Naive thymus-derived CD4-positive, alpha-beta T cell (primary cell): ENCODE results near the gene TNFRSF6B. TPM values are rescaled to one million over a fixed set of nuclear protein-coding genes. Genes with fewer than 3 reads are reported as not detected.
A peak's percentile ranks its signal among the peaks of the same experiment; 100 is the strongest.

ENCODE experiments used
- ATAC-seq: fragments of 150-1000 bp; cut with Tn5 transposase; 2 replicates; pipeline ENCODE4 v1.10.0; 2021; ENCODE audit warnings: mild to moderate bottlenecking, moderate library complexity
- CTCF ChIA-PET: fragments of 350-600 bp; sonication (Branson Sonifier 250); formaldehyde crosslinking; loops from one replicate; lab custom pipeline; 2021; ENCODE audit warnings: antibody characterized with exemption; lab: Charles Lee
- POLR2A ChIA-PET: fragments of 350-600 bp; sonication (Branson Sonifier 250); formaldehyde crosslinking; loops from one replicate; lab custom pipeline; 2021; ENCODE audit warnings: antibody characterized with exemption, inconsistent platforms; lab: Charles Lee
- DNase-seq, 9 donors: peaks; one replicate each; pipeline versions ENCODE4 v3.0.0 to v3.0.0-alpha.2; 2020 to 2022; ENCODE audit warnings: mixed read lengths in 1 of 9
- H3K27ac ChIP-seq: one replicate; pipeline ENCODE4 v1.7.0; 2013; ENCODE audit warnings: mild to moderate bottlenecking, low read depth, low read length, moderate library complexity
- H3K27me3 ChIP-seq, 2 donors: one replicate each; pipeline ENCODE4 v1.7.0; 2013; ENCODE audit warnings: low read length in 2 of 2, mild to moderate bottlenecking in 2 of 2, moderate library complexity in 2 of 2; ENCODE audit not compliant: control insufficient read depth in 2 of 2, insufficient read depth in 2 of 2
- H3K36me3 ChIP-seq, 3 experiments: 1 replicate in 2 of 3; 2 replicates in 1 of 3; pipeline ENCODE4 v1.7.0; 2013; ENCODE audit warnings: low read length in 3 of 3, mild to moderate bottlenecking in 3 of 3, moderate library complexity in 1 of 3; ENCODE audit not compliant: insufficient read depth in 3 of 3, control insufficient read depth in 2 of 3
- H3K4me1 ChIP-seq, 2 donors: one replicate each; pipeline ENCODE4 v1.7.0; 2013; ENCODE audit warnings: low read length in 2 of 2, mild to moderate bottlenecking in 2 of 2, moderate library complexity in 1 of 2; ENCODE audit not compliant: control insufficient read depth in 2 of 2, insufficient read depth in 2 of 2
- H3K4me3 ChIP-seq: 2 replicates; pipeline ENCODE4 v1.7.0; 2013; ENCODE audit warnings: mild to moderate bottlenecking, low read length
- H3K9me3 ChIP-seq, 3 experiments: 1 replicate in 2 of 3; 2 replicates in 1 of 3; pipeline ENCODE4 v1.7.0; 2013; ENCODE audit warnings: low read length in 3 of 3; ENCODE audit not compliant: control insufficient read depth in 2 of 3
- H3K27ac Mint-ChIP-seq, 9 donors: one replicate each; pipeline ENCODE4 v1.8.0; 2020 to 2022; ENCODE audit warnings: mixed read lengths in 9 of 9, mild to moderate bottlenecking in 8 of 9, moderate library complexity in 5 of 9, inconsistent platforms in 2 of 9
- H3K27me3 Mint-ChIP-seq, 5 donors: one replicate each; pipeline ENCODE4 v1.8.0; 2021 to 2022; ENCODE audit warnings: mixed read lengths in 5 of 5, mild to moderate bottlenecking in 1 of 5
- H3K36me3 Mint-ChIP-seq, 5 donors: one replicate each; pipeline ENCODE4 v1.8.0; 2020 to 2022; ENCODE audit warnings: mixed read lengths in 5 of 5, mild to moderate bottlenecking in 3 of 5, inconsistent platforms in 1 of 5
- H3K4me1 Mint-ChIP-seq, 7 donors: one replicate each; pipeline ENCODE4 v1.8.0; 2020 to 2022; ENCODE audit warnings: mixed read lengths in 7 of 7, mild to moderate bottlenecking in 3 of 7, inconsistent platforms in 1 of 7
- H3K4me3 Mint-ChIP-seq, 10 donors: one replicate each; pipeline ENCODE4 v1.8.0; 2020 to 2022; ENCODE audit warnings: mild to moderate bottlenecking in 10 of 10, mixed read lengths in 10 of 10, moderate library complexity in 6 of 10, inconsistent platforms in 2 of 10
- H3K9me3 Mint-ChIP-seq, 11 donors: one replicate each; pipeline ENCODE4 v1.8.0; 2020 to 2022; ENCODE audit warnings: mixed read lengths in 11 of 11, mild to moderate bottlenecking in 4 of 11, inconsistent platforms in 1 of 11, moderate library complexity in 1 of 11
- intact Hi-C, 2 donors: fragments of 100-400 bp; cut with micrococcal nuclease; formaldehyde crosslinking; loops; one replicate each; pipeline ENCODE4 v1.15.1; 2023
- polyA plus RNA-seq, 2 donors: library from polyadenylated mRNA; unstranded; fragments of 300-500 nt; fragmentation: Illumina TruSeq; gene quantifications; one replicate each; pipeline ENCODE4 v1.2.3, GENCODE V29; 2021
- total RNA-seq, 6 experiments: library from RNA in 5 of 6; stranded (reverse) in 5 of 6; gene quantifications; 1 replicate in 5 of 6; 2 replicates in 1 of 6; pipeline ENCODE4 v1.2.3 and lab custom pipeline; 2021 to 2026

Gene TNFRSF6B
- total and polyA plus RNA-seq, 7 experiments from 2014 or later: 0.22 to 0.74 TPM; not detected in 5

DNA sequence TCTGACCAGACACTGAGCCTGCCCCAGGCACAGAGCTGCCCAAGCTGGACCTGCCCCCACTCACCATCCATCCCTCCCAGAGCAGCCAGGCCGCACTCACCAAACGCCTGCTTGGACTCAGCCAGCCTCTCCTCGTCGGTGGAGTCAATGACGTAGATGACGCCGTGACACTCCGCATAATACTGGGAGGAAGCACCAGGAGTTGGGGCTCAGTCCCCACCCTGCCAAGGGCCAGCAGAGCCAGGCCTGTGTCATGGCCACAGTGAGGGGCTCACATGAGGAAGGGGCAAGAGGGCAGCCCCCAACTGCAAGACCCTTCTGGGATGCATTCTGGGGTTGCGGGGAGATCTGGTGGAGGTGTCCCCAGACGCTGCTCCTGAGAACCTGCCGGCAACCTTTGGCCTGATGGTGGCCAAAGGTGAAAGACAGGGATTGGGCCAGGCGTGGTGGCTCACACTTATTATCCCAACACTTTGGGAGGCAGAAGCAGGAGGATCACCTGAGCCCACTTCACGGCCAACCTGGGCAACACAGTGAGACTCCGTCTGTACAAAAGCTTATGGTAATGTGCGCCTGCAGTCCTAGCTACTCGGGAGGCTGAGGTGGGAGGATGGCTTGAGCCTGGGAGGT, 5.7 kb downstream of the TNFRSF6B start:
- H3K27me3 ChIP-seq: no peaks in the 10 kb centered on the region
- H3K36me3 Mint-ChIP-seq: peaks cover 0 to 11% (median 4%) of the 10 kb centered on the region in 5 donors
- H3K4me1 Mint-ChIP-seq: peaks cover 4 to 25% (median 15%) of the 10 kb centered on the region in 7 donors
- intact Hi-C loops: no loop called here
- H3K36me3 ChIP-seq: peaks cover 0 to 55% (median 22%) of the 10 kb centered on the region in 3 experiments
- DNase-seq (no peak), ATAC-seq (no peak)
- H3K4me1 ChIP-seq: peaks cover 8 to 15% of the 10 kb centered on the region in 2 donors
- no peaks in the 10 kb centered on the region for H3K27me3 Mint-ChIP-seq
- CTCF ChIA-PET: interaction anchor here (0.6 kb wide), 1 partner anchor 276 kb away, joined by 3 read pairs; no protein-coding TSS in a partner anchor
- peak overlapping the region in 2 of 9 donors; percentile 21 to 72 for H3K27ac Mint-ChIP-seq
- POLR2A ChIA-PET: interaction anchor here (0.6 to 0.7 kb wide), 2 partner anchors 13 to 268 kb away, joined by 3 to 4 read pairs; no protein-coding TSS in a partner anchor
- no peak overlapping the region for H3K27ac ChIP-seq
- H3K9me3 Mint-ChIP-seq: no peaks in the 10 kb centered on the region
- no peaks in the 10 kb centered on the region for H3K9me3 ChIP-seq
- H3K4me3 ChIP-seq: no peak overlapping the region
- peak overlapping the region in 1 of 10 donors; percentile 50 for H3K4me3 Mint-ChIP-seq

DNA sequence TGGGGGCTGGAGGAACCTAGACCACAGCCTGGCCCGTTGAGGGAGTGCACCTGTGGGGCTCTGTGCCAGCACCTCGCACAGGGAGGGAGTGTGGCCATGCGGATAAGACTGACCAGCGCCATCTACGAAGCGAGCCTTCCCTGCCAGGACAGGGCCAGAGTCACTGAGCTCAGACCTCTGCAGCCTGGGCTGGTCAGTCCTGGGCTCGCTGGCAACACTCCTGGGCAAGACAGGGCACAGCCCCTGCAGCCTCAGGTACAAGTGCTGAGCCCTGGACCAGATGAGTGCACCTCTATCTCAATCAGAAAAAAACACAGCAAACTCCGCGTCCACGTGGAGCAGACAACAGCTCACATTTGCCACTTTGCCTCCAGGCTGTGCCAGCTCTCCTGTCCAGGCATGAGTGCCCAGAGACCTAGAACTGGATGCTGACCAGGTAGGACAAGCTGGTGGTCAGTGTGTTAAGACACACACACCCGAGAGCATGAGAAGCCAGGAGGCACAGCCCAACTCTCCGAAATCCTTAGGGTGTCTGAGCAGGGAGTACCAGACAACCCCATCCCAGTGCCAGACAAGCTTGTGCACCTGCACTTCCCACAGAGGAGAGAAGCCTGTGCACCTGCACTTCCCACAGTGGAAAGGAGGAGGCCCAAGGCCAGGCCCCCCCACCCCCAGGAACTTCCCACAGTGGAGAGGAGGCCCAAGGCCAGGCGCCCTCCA, 6.5 kb downstream of the TNFRSF6B start:
- DNase-seq: no peak
- CTCF ChIA-PET: no interaction called here
- peaks cover 10 to 12% of the 10 kb centered on the region in 2 donors for H3K4me1 ChIP-seq

DNA sequence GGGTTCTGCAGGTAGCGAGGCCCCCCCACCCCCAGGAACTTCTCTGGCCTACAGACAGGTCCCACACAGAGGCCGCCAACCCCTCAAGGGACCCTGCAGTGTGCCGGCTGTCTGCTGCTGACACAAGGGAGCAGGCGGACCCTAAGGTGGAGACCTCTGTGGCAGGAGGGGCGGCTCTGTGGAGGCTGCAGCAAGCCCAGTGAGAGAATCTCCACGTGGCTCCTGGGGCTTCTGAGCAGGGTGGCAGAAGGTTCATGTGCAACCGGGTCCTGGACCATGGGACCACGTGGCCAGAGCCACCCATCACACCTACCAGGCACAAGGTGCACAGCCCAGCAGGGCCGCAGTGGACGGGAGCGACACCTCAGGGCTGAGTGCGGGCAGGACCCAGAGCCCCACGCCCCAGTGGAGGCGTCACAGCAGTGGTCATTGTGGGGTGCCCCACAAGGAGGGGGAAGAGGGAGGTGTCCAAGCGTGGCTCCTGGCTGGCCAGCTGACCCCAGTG, 7.1 kb downstream of the TNFRSF6B start:
- Mint-ChIP-seq H3K36me3 (peaks cover 1 to 11% (median 4%) of the 10 kb centered on the region in 5 donors), H3K4me1 (peaks cover 7 to 23% (median 18%) of the 10 kb centered on the region in 7 donors), H3K9me3 (no peaks in the 10 kb centered on the region), H3K4me3 (no peak overlapping the region), H3K27me3 (no peaks in the 10 kb centered on the region), H3K27ac (no peak overlapping the region)
- intact Hi-C loops: no loop called here
- peaks cover 10 to 14% of the 10 kb centered on the region in 2 donors for H3K4me1 ChIP-seq
- no peak for DNase-seq
- H3K27me3 ChIP-seq: no peaks in the 10 kb centered on the region
- CTCF ChIA-PET: no interaction called here
- H3K27ac ChIP-seq: no peak overlapping the region
- peaks cover 0 to 55% (median 22%) of the 10 kb centered on the region in 3 experiments for H3K36me3 ChIP-seq
- no peak overlapping the region for H3K4me3 ChIP-seq
- no peaks in the 10 kb centered on the region for H3K9me3 ChIP-seq
- POLR2A ChIA-PET: interaction anchor here (0.6 to 0.9 kb wide), 2 partner anchors 12 to 33 kb away, joined by 3 read pairs; partner anchors contain the start of gene LIME1
- ATAC-seq: no peak

More for the DNA sequence above, 6.5 kb downstream of the TNFRSF6B start:
- Histone ChIP-seq H3K27me3 (no peaks in the 10 kb centered on the region), H3K4me3 (no peak overlapping the region), H3K36me3 (peaks cover 0 to 55% (median 22%) of the 10 kb centered on the region in 3 experiments), H3K9me3 (no peaks in the 10 kb centered on the region), H3K27ac (no peak overlapping the region)
- Mint-ChIP-seq H3K27ac (peak overlapping the region in 4 of 9 donors; percentile 16 to 46 (median 32)), H3K9me3 (no peaks in the 10 kb centered on the region), H3K4me3 (no peak overlapping the region), H3K36me3 (peaks cover 0 to 11% (median 4%) of the 10 kb centered on the region in 5 donors), H3K27me3 (no peaks in the 10 kb centered on the region), H3K4me1 (peaks cover 4 to 22% (median 16%) of the 10 kb centered on the region in 7 donors)
- intact Hi-C loops: no loop called here
- no peak for ATAC-seq
- POLR2A ChIA-PET: interaction anchor here (0.6 to 0.7 kb wide), 3 partner anchors 11 to 267 kb away, joined by 3 to 4 read pairs (median 3); no protein-coding TSS in a partner anchor

DNA sequence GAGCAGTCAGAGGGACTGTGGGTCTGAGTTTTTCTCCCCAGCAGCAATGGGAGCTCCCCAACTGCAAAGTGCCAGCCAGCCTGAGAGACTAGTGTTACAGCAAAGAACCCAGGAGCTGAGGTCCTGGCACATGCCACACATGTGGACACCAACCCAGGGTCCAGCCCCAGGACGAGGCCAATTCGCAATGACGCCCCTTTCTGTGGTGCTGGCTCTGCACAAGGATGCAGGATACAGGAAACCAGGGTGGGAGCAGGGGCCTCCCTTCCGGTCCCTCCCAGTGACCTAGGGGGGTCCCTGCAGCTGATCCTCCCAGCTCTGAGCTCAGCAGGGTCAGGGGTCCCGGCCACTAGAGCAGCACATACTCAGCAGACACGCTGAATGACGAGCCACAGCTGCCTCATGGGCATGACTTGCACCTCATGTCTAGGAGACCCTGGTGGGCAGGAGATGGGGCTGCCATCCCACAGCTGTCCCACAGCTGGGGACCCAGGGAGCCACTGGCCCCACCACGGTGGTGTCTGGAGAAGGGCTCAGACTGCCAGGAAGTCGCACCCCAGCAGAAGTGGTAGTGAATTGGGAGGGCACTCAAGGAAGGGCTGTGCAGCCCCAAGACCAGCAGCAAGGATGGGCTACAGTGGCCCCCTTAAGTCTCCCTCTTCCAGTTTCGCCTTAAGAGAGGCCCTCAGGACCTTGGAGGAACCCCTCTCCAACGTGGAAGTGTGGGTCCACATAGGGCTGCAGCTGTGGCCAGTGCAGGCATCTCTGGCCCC, 7.7 kb downstream of the TNFRSF6B start:
- intact Hi-C loops: no loop called here

DNA sequence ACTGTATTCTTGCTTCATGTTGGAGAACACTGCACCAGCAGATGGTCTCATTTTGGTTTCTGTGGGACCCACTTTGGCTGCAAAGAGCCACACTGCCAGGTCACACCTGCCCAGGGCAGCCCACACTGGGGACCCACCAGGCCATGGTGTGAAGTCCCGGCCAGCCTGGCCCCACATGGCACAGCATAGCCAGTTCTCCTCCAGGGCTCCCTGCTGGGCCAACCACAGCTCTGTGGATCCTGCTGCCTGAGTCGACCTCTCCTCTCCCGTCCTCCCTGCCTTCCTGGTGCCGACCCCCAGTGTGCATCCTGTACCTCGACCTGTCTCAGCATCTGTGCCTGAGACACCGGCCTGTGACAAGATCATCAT, 8.3 kb downstream of the TNFRSF6B start:
- Mint-ChIP-seq H3K9me3 (peaks cover 0 to 2% (median 0%) of the 10 kb centered on the region in 11 donors), H3K36me3 (peaks cover 3 to 14% (median 4%) of the 10 kb centered on the region in 5 donors), H3K27me3 (no peaks in the 10 kb centered on the region), H3K27ac (peak overlapping the region in 4 of 9 donors; percentile 34 to 88 (median 48)), H3K4me1 (peaks cover 10 to 35% (median 27%) of the 10 kb centered on the region in 7 donors), H3K4me3 (peak overlapping the region in 2 of 10 donors; percentile 1 to 90)
- ChIA-PET CTCF (no interaction called here), POLR2A (interaction anchor here (0.9 kb wide), 1 partner anchor 32 kb away, joined by 3 read pairs; the partner anchor contains the start of gene LIME1)
- DNase-seq (no peak), ATAC-seq (no peak)
- Histone ChIP-seq H3K9me3 (no peaks in the 10 kb centered on the region), H3K36me3 (peaks cover 0 to 57% (median 22%) of the 10 kb centered on the region in 3 experiments), H3K27me3 (no peaks in the 10 kb centered on the region), H3K4me3 (no peak overlapping the region), H3K27ac (no peak overlapping the region), H3K4me1 (peaks cover 16 to 22% of the 10 kb centered on the region in 2 donors)
- intact Hi-C loops: loop anchor here (5.0 kb wide), 7 partner anchors 38 to 418 kb away; partner anchors contain the start of genes GMEB2 (in 1 of the 2), PTK6 (in 1 of the 2) and TCEA2 (in 1 of the 2)

More for the DNA sequence above, 7.7 kb downstream of the TNFRSF6B start:
- Mint-ChIP-seq H3K27me3 (no peaks in the 10 kb centered on the region), H3K9me3 (peaks cover 0 to 2% (median 0%) of the 10 kb centered on the region in 11 donors), H3K4me3 (peak overlapping the region in 2 of 10 donors; percentile 9 to 45), H3K27ac (peak overlapping the region in 1 of 9 donors; percentile 38), H3K4me1 (peaks cover 10 to 30% (median 24%) of the 10 kb centered on the region in 7 donors), H3K36me3 (peaks cover 3 to 14% (median 4%) of the 10 kb centered on the region in 5 donors)
- ATAC-seq (no peak), DNase-seq (no peak)
- H3K27me3 ChIP-seq: no peaks in the 10 kb centered on the region
- ChIA-PET POLR2A (interaction anchor here (0.9 kb wide), 1 partner anchor 32 kb away, joined by 3 read pairs; the partner anchor contains the start of gene LIME1), CTCF (no interaction called here)
- peaks cover 0 to 59% (median 22%) of the 10 kb centered on the region in 3 experiments for H3K36me3 ChIP-seq
- no peaks in the 10 kb centered on the region for H3K9me3 ChIP-seq
- peaks cover 16 to 20% of the 10 kb centered on the region in 2 donors for H3K4me1 ChIP-seq
- no peak overlapping the region for H3K4me3 ChIP-seq
- H3K27ac ChIP-seq: no peak overlapping the region
